ENCODE measurements around the gene MGAT4A.
A peak's percentile ranks its signal among the peaks of the same experiment; 100 is the strongest.

MGAT4A gene

DNA sequence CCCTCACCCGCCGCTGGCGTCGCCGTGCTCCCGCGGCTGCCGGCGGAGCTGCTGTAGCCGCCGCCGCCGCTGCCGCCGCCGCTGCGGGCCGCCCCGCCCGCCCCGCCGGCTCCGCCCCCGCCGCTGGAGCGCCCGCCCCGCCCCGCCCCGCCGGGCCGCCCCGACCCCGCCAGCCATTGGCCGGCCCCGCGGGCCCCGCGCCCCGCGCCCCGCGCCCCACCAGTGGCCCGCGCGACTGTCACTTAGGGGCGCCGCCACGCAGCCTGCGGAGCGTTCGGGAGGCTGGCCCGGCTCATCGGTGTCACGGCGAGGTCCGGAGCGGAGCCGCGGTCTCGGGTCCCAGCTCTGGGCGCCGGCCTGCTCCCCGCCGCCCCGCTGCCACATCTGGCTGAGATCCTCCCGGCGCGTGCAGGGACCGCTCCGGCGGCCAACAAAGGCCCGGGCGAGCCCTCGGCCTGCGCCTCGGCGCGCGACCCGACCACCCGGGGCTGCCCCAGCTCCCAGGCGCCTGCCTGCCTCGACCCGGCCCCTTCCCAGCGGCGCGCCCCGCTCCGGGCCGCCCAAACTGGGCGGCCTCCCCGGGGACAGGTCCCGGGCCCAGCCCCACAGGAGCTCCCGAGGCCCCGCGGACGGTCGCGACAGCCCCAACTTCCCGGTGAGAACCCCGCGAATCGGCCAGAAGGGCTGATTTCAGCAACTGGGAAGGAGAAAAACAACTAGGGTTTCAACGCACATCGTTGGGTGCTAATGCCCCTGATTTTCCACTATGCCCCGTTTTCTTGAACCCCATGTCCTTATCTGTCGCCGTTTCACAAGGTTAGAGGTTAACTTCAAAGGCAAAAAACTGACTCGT, at the start of gene MGAT4A:
MGAT4A (minus strand) TSS at position 92 of the 853 bp plus-strand sequence. CDS start 4,800 bp downstream, outside the sequence.
- H3K27me3 ChIP-seq (replicated peaks; ENCODE audit: control insufficient read depth, insufficient read depth, low read length): no peaks in the 10 kb centered on the region
- TF ChIP-seq, protein P1, sequence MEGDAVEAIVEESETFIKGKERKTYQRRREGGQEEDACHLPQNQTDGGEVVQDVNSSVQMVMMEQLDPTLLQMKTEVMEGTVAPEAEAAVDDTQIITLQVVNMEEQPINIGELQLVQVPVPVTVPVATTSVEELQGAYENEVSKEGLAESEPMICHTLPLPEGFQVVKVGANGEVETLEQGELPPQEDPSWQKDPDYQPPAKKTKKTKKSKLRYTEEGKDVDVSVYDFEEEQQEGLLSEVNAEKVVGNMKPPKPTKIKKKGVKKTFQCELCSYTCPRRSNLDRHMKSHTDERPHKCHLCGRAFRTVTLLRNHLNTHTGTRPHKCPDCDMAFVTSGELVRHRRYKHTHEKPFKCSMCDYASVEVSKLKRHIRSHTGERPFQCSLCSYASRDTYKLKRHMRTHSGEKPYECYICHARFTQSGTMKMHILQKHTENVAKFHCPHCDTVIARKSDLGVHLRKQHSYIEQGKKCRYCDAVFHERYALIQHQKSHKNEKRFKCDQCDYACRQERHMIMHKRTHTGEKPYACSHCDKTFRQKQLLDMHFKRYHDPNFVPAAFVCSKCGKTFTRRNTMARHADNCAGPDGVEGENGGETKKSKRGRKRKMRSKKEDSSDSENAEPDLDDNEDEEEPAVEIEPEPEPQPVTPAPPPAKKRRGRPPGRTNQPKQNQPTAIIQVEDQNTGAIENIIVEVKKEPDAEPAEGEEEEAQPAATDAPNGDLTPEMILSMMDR (IDR thresholded peaks at IDR 0.05; ENCODE audit: insufficient read depth, low read length, poor library complexity, severe bottlenecking): no peak
- peak; percentile 77 for DNase-seq (ENCODE audit: extremely low read depth, insufficient read length)
- peak within 1 kb of the TSS; percentile 70 for H3K4me3 ChIP-seq (replicated peaks; ENCODE audit: low read depth, low read length)
- H3K36me3 ChIP-seq (ENCODE audit: control insufficient read depth, insufficient read depth, low read length): no peaks in the 10 kb centered on the region

DNA sequence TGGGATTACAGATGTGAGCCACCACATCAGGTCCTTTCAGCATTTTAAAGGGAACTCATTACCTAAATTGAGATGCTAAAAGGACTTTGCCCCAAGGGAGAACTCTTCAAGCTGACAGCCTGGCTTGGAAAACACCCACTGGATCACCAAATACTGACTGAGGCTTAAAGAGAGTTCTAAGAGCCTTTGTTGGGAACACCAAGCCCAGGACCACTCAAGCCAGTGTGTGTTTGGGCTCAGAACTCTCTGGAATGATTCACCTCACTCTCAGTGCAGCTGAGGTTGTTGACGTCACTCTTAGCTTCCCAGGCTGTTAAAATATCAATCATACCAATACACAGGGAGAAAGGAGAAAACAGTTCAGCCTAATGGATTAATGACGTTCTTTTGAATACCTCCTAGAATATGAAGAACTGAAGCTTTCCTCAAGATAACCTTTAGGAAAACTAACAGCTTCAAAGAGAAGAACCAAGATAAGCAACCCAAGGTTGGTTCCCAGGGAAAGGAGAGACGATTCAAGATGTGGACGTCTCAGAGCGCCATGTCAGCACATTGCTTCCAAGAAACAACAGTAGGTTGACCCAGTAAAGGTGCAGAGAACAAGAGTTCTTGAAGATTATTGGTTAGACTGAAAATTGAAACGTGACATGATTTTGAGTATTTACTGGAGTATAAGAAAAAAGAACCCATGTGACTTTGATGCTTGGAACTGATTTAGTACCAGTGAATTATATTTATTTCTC, 48.0 kb upstream of the MGAT4A start:
- Histone ChIP-seq H3K27me3 (replicated peaks; ENCODE audit: control insufficient read depth, insufficient read depth, low read length) (no peaks in the 10 kb centered on the region), H3K4me3 (replicated peaks; ENCODE audit: low read depth, low read length) (no peak overlapping the region), H3K36me3 (ENCODE audit: control insufficient read depth, insufficient read depth, low read length) (no peaks in the 10 kb centered on the region)
- TF ChIP-seq, protein P1 (IDR thresholded peaks at IDR 0.05; ENCODE audit: insufficient read depth, low read length, poor library complexity, severe bottlenecking): no peak
- DNase-seq (ENCODE audit: extremely low read depth, insufficient read length): no peak

DNA sequence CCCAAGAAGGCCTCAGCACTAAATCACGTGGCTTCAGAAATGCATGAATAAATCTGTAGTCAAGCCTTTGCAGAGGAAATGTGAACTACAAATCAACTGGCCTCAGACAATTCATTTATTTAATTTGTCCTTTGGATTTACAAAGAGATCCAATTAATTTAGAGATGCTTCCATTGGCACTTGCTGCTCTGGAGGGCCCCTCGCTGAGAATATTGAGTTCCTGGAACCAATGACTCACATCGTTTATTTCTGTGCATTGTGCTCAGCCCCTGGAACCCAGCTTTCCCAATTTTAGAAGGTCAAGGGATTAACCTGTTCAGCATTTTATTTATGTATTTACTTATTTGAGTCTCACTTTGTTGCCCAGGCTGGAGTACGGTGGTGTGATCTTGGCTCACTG, 47.2 kb upstream of the MGAT4A start:
- Histone ChIP-seq H3K27me3 (replicated peaks; ENCODE audit: control insufficient read depth, insufficient read depth, low read length) (no peaks in the 10 kb centered on the region), H3K36me3 (ENCODE audit: control insufficient read depth, insufficient read depth, low read length) (no peaks in the 10 kb centered on the region), H3K4me3 (replicated peaks; ENCODE audit: low read depth, low read length) (no peak overlapping the region)
- DNase-seq (ENCODE audit: extremely low read depth, insufficient read length): no peak
- TF ChIP-seq, protein P1 (IDR thresholded peaks at IDR 0.05; ENCODE audit: insufficient read depth, low read length, poor library complexity, severe bottlenecking): no peak

DNA sequence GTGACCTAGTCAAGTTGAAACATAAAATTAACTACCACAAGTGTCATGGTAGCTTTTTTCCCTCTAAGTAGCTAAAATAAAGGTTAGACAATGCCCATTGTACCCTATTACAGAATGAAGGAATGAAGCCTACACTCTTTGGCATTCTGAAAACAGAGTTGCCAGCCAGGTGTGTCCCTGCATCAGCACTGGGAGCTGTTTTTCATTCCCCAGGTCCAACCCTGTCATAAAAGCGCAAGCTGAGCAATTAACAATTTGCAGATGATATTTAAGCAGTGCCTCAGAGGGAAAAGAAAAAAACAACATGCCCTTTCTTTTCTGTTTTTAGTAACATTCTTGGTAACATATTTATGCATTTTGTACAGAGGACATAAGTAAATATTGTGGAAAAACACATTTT, 46.8 kb upstream of the MGAT4A start:
- Histone ChIP-seq H3K27me3 (replicated peaks; ENCODE audit: control insufficient read depth, insufficient read depth, low read length) (no peaks in the 10 kb centered on the region), H3K4me3 (replicated peaks; ENCODE audit: low read depth, low read length) (no peak overlapping the region), H3K36me3 (ENCODE audit: control insufficient read depth, insufficient read depth, low read length) (no peaks in the 10 kb centered on the region)
- DNase-seq (ENCODE audit: extremely low read depth, insufficient read length): no peak
- TF ChIP-seq, protein P1 (IDR thresholded peaks at IDR 0.05; ENCODE audit: insufficient read depth, low read length, poor library complexity, severe bottlenecking): no peak

DNA sequence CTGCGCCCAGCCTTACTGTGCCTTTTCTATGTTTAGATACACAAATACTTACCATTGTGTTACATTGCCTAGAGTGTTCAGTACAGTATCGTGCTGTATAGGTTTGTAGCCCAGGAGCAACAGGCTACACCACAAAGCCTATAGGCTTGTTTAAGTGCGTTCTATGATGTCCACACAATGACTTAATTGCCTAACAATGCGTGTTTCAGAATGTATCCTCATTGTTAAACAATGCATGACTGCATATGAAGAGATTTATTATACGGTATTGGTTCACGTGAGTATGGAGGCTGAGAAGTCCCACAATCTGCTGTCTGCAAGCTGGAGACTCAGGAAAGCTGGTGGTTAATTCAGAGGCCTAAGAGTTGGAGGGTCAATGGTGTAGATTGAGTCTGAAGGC, 46.1 kb upstream of the MGAT4A start:
- Histone ChIP-seq H3K4me3 (replicated peaks; ENCODE audit: low read depth, low read length) (no peak overlapping the region), H3K27me3 (replicated peaks; ENCODE audit: control insufficient read depth, insufficient read depth, low read length) (no peaks in the 10 kb centered on the region), H3K36me3 (ENCODE audit: control insufficient read depth, insufficient read depth, low read length) (no peaks in the 10 kb centered on the region)
- DNase-seq (ENCODE audit: extremely low read depth, insufficient read length): no peak
- TF ChIP-seq, protein P1 (IDR thresholded peaks at IDR 0.05; ENCODE audit: insufficient read depth, low read length, poor library complexity, severe bottlenecking): no peak
